MM.1S (cell line): ENCODE measurements around the gene TNIK.

Source experiments
- DNase-seq: peaks from one replicate; pipeline ENCODE4 v3.0.0-alpha.2; 2015
- H2AFZ ChIP-seq: fragments of 300-600 bp; sonication (generic); 2 replicates; pipeline ENCODE4 v1.6.0; 2016; ENCODE audit warnings: antibody characterized with exemption, low read length
- H3F3A ChIP-seq: fragments of 300-600 bp; sonication (generic); 2 replicates; pipeline ENCODE4 v1.6.1; 2016; ENCODE audit warnings: mild to moderate bottlenecking, antibody characterized with exemption, low read length, moderate library complexity, mixed read lengths; ENCODE audit not compliant: insufficient read depth
- H3K27ac ChIP-seq: fragments of 300-600 bp; sonication (generic); 2 replicates; pipeline ENCODE4 v1.5.1; 2016; ENCODE audit warnings: mild to moderate bottlenecking, low read length
- H3K27me3 ChIP-seq: fragments of 300-600 bp; sonication (generic); replicated peaks from 2 replicates; pipeline ENCODE4 v1.6.0; 2016; ENCODE audit warnings: low read length; ENCODE audit not compliant: insufficient read depth
- H3K36me3 ChIP-seq: fragments of 300-600 bp; sonication (generic); replicated peaks from 2 replicates; pipeline ENCODE4 v1.6.1; 2016; ENCODE audit warnings: mild to moderate bottlenecking, low read length, mixed read lengths; ENCODE audit not compliant: insufficient read depth
- H3K4me1 ChIP-seq: fragments of 300-600 bp; sonication (generic); 2 replicates; pipeline ENCODE4 v1.6.1; 2016; ENCODE audit warnings: low read length, mixed read lengths
- H3K4me2 ChIP-seq: fragments of 300-600 bp; sonication (generic); 2 replicates; pipeline ENCODE4 v1.6.0; 2016; ENCODE audit warnings: low read depth, low read length
- H3K4me3 ChIP-seq: fragments of 300-600 bp; sonication (generic); 2 replicates; pipeline ENCODE4 v1.5.1; 2016; ENCODE audit warnings: low read length, mixed read lengths
- H3K79me2 ChIP-seq: fragments of 300-600 bp; sonication (generic); 2 replicates; pipeline ENCODE4 v1.6.1; 2016; ENCODE audit warnings: mixed run types, low read length, mixed read lengths
- H3K9ac ChIP-seq: fragments of 300-600 bp; sonication (generic); 2 replicates; pipeline ENCODE4 v1.6.1; 2016; ENCODE audit warnings: low read length, mixed read lengths
- H3K9me2 ChIP-seq: fragments of 300-600 bp; sonication (generic); replicated peaks from 2 replicates; pipeline ENCODE4 v1.6.1; 2016; ENCODE audit warnings: mild to moderate bottlenecking, low read length, mixed read lengths; ENCODE audit not compliant: insufficient read depth
- H3K9me3 ChIP-seq: fragments of 300-600 bp; sonication (generic); replicated peaks from 2 replicates; pipeline ENCODE4 v1.6.1; 2016; ENCODE audit warnings: mild to moderate bottlenecking, low read length, mixed read lengths; ENCODE audit not compliant: insufficient read depth
- H4K20me1 ChIP-seq: fragments of 300-600 bp; sonication (generic); 2 replicates; pipeline ENCODE4 v1.6.1; 2016; ENCODE audit warnings: mild to moderate bottlenecking, low read length, moderate library complexity, mixed read lengths; ENCODE audit not compliant: insufficient read depth
- EZH2 ChIP-seq: fragments of 300-600 bp; sonication (generic); optimal IDR thresholded peaks from 2 replicates; pipeline ENCODE3; 2017; ENCODE audit warnings: low read depth, mild to moderate bottlenecking, antibody characterized with exemption, low read length, mixed read lengths
- EZH2phosphoT487 ChIP-seq: fragments of 300-600 bp; sonication (generic); IDR thresholded peaks from 2 replicates; pipeline ENCODE4 v1.6.1; 2018; ENCODE audit warnings: antibody characterized with exemption, low read length
- TF ChIP-seq, protein P1 (sequence below): fragments of 300-600 bp; sonication (generic); IDR thresholded peaks from 2 replicates; pipeline ENCODE4 v1.5.1; 2016; ENCODE audit warnings: antibody characterized with exemption, low read length, mixed read lengths

TNIK gene

DNA sequence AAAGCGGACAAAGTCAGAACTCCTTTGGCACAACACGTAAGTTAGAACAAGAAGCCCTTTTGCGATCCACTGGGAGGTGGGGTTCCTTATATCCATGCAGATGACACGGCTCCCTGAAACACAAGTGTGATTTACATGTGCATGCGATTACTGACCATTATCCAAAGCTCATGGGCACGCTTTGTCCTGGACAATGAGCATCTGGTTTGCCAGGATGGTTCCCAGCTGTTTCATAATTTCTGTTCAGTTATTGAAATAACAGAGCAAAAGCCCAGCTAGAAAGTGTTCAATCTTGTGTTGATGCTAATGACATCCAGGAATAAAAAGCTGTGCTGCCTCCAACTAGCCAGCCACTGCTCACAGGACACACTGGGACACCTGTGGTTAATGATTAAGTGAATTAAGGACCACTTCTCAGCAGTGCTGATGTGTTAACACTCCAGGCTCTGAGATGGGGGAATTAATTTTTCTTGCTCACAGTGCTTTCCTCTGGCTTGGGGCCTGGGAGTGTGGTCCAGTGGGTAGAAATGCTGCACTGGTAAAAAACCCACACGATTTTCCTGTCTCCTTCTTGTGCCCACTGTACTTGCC lies 310.6 kb downstream of the TNIK start:
- Histone ChIP-seq H3K4me1 (no peaks in the 10 kb centered on the region), H3K9ac (no peak overlapping the region), H3K9me2 (no peaks in the 10 kb centered on the region), H3F3A (no peaks in the 10 kb centered on the region), H2AFZ (no peak overlapping the region), H3K36me3 (no peaks in the 10 kb centered on the region), H3K27me3 (no peaks in the 10 kb centered on the region), H3K4me3 (no peak overlapping the region), H4K20me1 (no peaks in the 10 kb centered on the region), H3K4me2 (no peak overlapping the region), H3K9me3 (no peaks in the 10 kb centered on the region), H3K79me2 (no peaks in the 10 kb centered on the region), H3K27ac (no peak overlapping the region)
- TF ChIP-seq, protein P1, sequence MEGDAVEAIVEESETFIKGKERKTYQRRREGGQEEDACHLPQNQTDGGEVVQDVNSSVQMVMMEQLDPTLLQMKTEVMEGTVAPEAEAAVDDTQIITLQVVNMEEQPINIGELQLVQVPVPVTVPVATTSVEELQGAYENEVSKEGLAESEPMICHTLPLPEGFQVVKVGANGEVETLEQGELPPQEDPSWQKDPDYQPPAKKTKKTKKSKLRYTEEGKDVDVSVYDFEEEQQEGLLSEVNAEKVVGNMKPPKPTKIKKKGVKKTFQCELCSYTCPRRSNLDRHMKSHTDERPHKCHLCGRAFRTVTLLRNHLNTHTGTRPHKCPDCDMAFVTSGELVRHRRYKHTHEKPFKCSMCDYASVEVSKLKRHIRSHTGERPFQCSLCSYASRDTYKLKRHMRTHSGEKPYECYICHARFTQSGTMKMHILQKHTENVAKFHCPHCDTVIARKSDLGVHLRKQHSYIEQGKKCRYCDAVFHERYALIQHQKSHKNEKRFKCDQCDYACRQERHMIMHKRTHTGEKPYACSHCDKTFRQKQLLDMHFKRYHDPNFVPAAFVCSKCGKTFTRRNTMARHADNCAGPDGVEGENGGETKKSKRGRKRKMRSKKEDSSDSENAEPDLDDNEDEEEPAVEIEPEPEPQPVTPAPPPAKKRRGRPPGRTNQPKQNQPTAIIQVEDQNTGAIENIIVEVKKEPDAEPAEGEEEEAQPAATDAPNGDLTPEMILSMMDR: no peak
- TF ChIP-seq EZH2phosphoT487 (no peak), EZH2 (no peak)
- no peak for DNase-seq

DNA sequence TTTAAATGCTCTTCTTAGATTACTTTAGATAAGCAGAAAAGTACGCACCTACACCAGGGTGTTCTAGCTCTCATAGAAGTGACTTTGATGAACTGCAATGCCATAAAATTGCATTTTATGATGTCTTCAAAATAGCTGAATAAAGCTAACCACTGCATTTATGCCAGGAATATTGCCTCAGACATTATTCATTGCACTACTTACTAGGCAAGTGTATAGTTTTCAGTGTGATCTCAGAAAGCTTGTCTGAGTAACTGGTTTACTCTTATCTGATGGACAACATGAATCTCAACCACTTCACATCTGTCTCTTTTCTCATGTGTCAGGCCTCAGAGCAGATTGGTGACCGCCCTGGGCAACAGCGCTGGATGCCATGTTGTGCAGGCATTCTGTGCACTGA lies 314.4 kb downstream of the TNIK start:
- TF ChIP-seq EZH2 (no peak), EZH2phosphoT487 (no peak)
- TF ChIP-seq, protein P1: no peak
- Histone ChIP-seq H3F3A (no peaks in the 10 kb centered on the region), H2AFZ (no peak overlapping the region), H3K79me2 (no peaks in the 10 kb centered on the region), H3K27me3 (no peaks in the 10 kb centered on the region), H3K4me2 (no peak overlapping the region), H4K20me1 (no peaks in the 10 kb centered on the region), H3K36me3 (no peaks in the 10 kb centered on the region), H3K9me3 (no peaks in the 10 kb centered on the region), H3K4me1 (no peaks in the 10 kb centered on the region), H3K27ac (no peak overlapping the region), H3K4me3 (no peak overlapping the region), H3K9me2 (no peaks in the 10 kb centered on the region), H3K9ac (no peak overlapping the region)
- DNase-seq: no peak

DNA sequence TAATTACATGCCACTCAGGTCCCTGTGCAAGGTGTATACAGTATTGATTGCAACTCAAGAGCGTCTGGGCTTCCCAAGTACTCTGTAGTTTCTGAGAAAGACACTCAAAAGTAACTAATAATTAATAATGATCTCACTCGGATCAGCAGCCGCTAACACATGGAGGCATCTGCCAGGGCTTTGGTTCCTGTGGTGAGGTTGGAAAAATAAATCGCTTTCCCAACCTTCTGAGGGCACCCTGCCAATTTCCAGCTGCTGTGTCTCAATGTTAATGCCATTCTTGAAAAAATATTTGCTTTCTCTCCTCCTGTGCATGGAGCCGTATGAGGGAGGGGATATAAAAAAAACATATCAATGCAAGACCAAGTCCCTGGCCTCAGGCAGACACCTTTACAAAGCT lies 317.2 kb downstream of the TNIK start:
- Histone ChIP-seq H3K9me2 (no peaks in the 10 kb centered on the region), H3K36me3 (no peaks in the 10 kb centered on the region), H3K27me3 (no peaks in the 10 kb centered on the region), H3K9me3 (no peaks in the 10 kb centered on the region), H2AFZ (no peak overlapping the region), H3K27ac (no peak overlapping the region), H3K79me2 (no peaks in the 10 kb centered on the region), H3F3A (no peaks in the 10 kb centered on the region), H3K4me2 (no peak overlapping the region), H3K9ac (no peak overlapping the region), H3K4me1 (no peaks in the 10 kb centered on the region), H4K20me1 (no peaks in the 10 kb centered on the region), H3K4me3 (no peak overlapping the region)
- TF ChIP-seq EZH2: no peak
- no peak for DNase-seq

DNA sequence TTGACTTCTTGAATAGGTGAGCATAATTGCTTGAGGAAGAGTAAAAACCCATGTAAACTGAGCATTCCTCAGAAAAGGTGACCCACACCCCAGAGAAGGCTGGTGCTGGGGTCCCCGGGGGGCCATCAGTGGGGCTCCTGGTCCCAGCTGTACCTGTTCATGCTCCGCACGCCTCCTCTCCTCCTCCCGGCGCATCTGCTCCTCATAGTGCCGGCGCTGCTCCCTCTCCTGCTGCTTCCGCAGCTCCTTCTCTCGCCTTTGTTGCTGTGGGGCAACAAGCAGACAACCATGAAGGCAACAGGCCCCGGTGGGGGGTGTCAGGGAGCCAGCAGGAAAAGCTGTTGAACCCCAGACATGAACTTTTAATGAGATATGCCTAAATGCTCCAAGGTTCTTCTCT lies 320.0 kb downstream of the TNIK start:
- Histone ChIP-seq H3K4me3 (no peak overlapping the region), H3K79me2 (no peaks in the 10 kb centered on the region), H3K4me2 (no peak overlapping the region), H3K9me3 (no peaks in the 10 kb centered on the region), H3K27ac (no peak overlapping the region), H4K20me1 (no peaks in the 10 kb centered on the region), H3F3A (no peaks in the 10 kb centered on the region), H2AFZ (no peak overlapping the region), H3K9ac (no peak overlapping the region), H3K27me3 (no peaks in the 10 kb centered on the region), H3K4me1 (no peaks in the 10 kb centered on the region), H3K9me2 (no peaks in the 10 kb centered on the region), H3K36me3 (no peaks in the 10 kb centered on the region)
- TF ChIP-seq, protein P1: no peak
- no peak for TF ChIP-seq EZH2
- TF ChIP-seq EZH2phosphoT487: no peak
- no peak for DNase-seq
